ENCODE measurements around the gene FOXP1.
"Not testable (repeated sequence)": the region's sequence is repeated elsewhere in the genome, so short reads cannot be mapped to it uniquely, and the experiment has no call there.

FOXP1 gene

DNA sequence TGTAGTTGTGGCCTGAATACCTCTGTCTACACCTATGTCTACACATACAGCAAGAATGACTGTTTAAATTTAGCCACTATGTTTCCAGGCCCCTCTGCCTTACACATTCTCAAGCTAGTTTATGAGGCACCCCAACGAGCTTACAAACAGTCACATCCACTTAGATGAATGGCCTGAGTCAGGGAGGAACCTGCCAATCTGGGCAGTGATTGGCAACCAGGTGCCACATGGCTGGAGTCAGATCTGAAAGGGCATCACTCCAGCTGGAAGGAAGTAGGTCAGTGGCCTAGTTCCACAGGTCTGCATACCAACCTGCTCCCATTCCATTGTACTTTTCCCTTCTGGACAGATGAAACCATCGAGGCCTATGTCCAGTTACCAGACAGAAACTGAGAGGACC is 136.3 kb downstream of the FOXP1 start:
- intact Hi-C loops (cut with DNase I), result no loop called here
- DNase-seq, result no peak

DNA sequence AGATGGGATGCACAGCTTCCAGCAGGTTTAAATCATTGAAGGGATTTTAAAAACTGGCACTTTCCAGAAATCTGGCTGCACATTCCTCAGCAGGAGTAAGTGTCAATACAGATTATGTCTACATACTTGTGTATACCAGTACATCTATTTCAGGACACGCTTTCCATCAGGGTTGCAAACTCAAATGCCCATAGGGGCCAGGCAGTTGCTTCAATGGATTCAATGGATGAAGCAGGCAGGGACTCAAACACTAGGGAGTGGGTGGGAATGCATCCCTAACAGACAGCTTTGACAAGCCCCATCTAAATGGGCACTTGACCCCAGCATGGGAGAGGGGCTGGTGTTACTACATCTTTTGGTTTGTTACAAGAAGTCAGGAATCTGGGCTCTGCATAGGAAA is 136.8 kb downstream of the FOXP1 start:
- intact Hi-C loops (cut with DNase I), result no loop called here
- DNase-seq, result no peak

DNA sequence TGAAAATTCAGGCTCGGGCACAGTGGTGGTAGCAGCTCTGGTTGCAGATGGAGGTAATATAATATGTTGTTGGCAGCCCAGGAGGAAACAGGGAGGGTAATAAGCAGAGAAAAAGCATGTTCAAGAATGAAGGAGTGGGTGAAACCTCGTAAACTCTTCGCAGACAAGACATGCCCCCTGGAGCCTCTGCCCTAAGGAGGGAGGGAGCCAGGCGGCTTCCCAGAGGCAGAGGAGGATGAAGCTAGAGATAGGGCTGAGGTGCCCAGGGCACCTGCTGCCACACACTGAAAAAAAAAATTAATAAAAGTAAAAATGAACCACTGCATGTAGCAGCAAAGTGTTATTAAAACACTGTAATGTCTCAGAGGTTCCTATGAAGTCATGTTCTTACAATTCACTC is 137.3 kb downstream of the FOXP1 start:
- DNase-seq, result no peak
- intact Hi-C loops (cut with DNase I), result no loop called here

DNA sequence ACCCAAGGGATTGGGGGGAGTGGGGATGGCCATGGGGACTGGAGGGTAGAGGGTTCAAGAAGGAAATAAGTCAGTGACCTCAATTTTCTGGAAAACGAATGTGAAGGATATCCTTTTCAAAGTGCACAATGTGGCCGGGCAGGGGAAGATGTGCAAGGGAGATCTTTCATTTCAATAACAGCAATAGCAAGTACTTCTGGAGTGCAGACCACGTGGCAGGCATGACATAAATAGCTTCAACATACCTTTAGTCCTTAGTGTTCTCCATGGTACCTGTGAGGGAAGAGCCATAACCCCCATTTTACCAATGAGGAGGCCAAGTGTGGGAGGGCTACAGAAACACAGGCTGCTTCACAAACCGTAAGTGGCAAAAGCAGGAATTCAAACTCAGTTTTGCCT is 138.7 kb downstream of the FOXP1 start:
- intact Hi-C loops (cut with DNase I), result no loop called here
- DNase-seq, result no peak

DNA sequence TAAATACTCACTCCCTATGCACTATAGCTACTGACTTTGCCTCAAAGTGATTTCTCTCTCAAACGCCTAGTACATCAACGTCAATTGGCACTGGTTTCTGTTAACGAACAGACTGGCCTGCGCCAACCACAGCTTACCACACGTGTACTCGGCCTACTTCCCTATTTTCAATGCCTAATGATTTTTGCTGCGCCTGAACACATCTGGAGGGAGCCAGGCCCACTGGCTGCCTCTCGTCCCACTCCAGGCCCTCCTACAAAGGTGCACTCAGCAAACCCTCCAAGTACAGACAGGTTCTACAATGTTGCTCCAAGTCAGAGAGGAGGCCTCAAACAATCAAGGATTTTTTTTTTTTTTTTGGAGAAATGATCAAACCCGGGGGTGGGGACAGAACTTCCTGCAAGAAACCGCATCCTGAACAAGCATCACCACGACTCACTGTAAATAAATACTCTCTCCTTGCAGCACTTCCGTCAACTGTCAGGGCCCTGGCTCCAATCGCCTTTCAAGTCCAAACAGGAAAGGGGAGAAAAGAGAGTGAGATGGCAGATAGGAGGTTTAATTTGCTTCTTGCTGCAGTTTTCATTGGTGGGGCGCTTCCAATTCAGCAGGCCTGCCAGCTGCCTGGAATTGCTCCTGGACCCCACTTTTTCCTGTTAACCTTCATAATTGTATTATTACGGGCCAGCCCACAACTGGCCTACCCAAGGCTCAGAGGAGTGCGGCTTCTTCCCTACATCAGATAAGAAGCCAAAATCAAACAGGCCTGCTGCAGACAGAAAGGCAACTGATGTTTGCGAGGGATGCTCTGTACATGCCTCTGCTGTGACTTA is 139.3 kb downstream of the FOXP1 start:
- intact Hi-C loops (cut with DNase I), result no loop called here

DNA sequence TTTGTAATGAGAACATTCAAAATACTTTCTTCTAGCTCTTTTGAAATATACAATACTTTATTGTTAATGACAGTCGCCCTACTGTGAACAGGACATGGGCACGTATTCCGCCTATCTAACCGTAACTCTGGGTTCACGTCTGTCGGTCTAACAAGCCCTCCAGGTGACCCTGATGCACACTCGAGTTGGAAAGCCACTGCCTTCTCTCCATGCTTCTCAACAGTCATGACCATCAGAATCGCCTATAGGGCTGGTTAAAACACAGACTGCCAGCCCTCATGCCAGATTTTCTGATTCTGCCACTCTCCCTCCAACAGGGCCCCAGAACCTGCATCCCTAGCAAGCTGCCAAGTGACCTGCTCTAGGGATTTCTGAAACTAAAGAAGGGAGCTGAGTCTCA is 140.2 kb downstream of the FOXP1 start:
- DNase-seq, result no peak
- intact Hi-C loops (cut with DNase I), result no loop called here

More for the DNA sequence above, 139.3 kb downstream of the FOXP1 start:
- peak in 8 of 42 donors; percentile 12 to 53 (median 36) for DNase-seq

DNA sequence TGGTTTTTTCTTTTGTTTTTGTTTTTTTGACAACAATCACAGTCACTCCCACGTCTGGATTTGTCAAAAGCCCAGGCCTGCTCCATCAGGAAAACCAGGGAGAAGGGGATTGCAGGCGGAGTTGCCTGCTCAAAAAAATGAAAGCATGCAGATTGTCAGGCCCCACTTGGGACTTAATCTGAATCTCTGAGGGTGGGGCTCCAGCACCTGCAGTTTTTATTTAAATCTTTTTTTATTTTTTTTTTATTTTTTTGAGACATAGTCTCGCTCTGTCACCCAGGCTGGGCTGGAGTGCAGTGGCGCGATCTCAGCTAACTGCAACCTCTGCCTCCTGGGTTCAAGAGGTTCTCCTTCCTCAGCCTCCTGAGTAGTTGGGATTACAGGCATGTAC is 140.9 kb downstream of the FOXP1 start:
- intact Hi-C loops (cut with DNase I), result no loop called here
- no peak for DNase-seq

DNA sequence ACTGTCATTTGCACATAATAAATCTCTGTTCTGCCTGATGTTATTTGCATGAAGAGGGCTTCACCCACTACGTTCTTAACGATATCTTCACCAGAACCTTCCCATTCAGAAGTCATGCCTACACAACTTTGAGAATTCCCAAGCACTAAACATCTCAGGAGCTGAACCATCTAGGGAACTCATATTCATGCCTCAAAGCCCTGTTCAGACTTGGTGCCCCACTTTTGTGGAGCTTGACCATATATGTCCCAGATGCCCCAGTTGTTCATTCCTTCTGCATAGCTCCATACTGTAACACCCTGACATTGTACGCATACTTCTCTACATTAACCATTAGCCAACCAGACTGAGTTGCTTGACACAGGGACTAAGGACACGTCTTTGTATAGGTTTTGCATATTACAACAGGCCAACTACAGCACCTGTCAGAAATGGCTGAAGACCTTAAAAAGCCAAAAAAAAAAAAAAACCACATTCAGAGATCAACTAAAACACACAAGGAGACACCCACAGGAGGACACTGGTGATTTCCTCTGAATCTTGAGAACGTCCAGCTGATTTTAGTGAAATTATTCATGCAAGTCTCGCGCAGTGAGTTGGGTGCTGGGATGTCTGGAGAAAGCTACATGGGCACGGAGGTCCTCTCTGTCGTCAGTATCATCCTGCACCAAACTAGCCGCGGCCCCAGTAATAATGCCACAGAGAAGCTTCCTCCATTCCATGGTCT is 141.4 kb downstream of the FOXP1 start:
- no peak for DNase-seq
- intact Hi-C loops (cut with DNase I), result no loop called here

DNA sequence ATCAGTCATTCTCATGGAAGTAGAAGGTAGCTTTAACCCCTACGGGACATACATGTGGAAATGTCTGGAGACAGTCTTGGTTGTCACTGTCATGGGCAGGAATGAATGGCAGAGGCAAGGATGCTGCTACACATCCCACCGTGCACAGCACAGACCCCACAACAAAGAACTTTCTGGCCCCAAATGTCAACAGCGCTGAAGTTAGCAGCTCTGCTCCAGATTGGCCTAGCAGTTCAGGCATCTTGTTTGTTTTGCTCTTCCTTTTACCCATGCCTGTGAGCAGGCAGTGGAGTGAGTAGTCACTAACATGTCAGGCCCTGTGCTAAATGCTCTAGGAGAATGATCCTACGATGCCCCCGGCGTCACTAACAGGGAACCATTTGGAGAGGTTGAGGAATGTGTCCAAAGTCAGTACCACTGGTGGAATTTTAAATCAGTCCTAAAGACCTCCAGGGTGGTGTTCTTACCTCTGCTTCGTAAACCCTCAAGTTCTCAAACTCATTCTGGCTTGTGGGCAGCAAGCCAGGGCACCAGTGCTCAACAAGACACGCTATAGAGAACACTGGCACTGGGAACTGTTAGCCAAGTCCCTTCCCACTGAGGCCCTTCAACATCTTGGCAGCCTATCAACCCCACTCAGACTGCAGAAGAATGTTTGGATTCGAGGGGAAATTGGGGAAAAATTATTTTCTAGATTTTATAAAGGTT is 142.2 kb downstream of the FOXP1 start:
- intact Hi-C loops (cut with DNase I), result no loop called here
- DNase-seq, result peak in 10 of 42 donors; percentile 11 to 52 (median 29)

DNA sequence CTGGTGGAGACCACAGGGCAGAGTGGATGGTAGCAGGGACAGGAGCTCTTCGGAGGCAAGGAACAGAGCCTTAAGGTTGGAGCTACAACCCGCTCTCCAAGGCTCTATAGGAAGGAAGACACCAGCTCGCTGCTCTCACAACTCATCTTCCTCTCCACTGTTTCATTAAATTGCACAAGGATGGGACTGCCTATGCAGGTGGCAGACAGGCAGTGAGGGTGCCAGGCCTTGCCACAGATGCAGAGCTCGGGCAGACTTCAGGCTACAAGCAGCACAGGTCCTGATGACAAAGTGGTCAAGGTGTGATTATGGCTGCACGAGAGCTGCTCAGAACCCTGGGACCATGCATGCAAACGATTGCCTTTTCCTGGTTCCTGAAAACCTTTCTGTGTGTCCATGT is 144.6 kb downstream of the FOXP1 start:
- no peak for DNase-seq
- intact Hi-C loops (cut with DNase I), result no loop called here

DNA sequence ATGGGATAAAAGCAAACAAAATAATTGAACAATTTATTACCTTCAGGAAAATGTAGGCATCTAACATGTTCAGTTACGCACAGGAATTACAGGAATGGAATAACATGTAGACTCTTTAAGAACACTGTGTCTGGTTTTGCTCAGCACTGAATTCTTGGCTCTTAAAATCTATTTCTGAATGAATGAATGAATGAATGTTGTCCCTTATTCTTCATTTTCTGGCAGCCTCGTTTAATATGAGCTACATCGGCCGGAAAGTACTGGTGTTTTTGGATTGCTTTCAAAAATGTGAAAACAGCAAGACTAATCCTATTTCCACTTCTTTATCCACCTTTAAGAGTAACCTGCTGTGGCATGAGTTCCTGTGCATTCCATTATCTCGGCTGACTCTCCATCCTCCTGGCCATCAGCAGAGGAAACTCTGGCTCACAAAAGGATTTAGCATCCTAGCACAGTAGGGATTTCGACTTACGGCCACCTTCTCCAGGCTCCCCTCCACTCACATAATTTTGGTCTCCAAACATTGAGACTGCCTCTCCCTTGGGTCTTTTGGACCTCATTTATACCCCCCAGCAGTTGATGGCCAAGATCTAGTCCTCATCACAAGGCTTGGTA is 145.3 kb downstream of the FOXP1 start:
- intact Hi-C loops (cut with DNase I), result no loop called here
- no peak for DNase-seq

DNA sequence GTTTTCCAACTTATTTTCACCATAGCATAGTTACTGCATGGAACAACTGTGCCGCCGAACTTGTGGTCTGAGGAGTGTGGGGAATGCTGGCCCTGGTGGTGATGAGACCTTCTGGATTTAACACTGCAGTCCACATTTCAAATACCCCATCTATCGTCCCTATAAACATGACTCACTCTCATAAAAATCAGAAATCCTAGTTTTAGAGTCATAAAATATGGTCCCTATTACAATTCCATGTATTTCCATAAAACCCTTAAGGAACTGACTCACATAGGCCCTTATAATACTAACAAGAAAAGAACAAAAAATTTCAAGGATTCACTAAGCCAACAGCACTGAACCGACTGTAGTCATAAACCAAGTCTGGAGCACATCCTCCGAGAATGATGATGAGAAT is 147.2 kb downstream of the FOXP1 start:
- no peak for DNase-seq
- intact Hi-C loops (cut with DNase I), result no loop called here

DNA sequence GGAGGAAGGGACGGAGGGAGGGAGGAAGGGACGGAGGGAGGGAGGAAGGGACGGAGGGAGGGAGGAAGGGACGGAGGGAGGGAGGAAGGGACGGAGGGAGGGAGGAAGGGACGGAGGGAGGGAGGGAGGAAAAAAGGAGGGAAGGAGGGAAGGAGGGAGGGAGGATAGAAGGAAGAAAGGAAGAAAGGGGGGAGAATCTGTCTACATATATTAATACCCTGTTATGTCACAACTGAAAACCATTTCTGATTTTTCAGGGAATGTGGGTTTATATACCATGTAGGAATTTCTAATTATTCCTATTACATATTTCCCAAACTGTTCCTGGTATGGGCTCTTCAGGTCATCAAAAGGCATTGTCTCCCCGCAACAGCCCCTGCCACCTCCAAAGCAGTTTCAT is 147.7 kb downstream of the FOXP1 start:
- intact Hi-C loops (cut with DNase I); DNase-seq: not testable (repeated sequence)

DNA sequence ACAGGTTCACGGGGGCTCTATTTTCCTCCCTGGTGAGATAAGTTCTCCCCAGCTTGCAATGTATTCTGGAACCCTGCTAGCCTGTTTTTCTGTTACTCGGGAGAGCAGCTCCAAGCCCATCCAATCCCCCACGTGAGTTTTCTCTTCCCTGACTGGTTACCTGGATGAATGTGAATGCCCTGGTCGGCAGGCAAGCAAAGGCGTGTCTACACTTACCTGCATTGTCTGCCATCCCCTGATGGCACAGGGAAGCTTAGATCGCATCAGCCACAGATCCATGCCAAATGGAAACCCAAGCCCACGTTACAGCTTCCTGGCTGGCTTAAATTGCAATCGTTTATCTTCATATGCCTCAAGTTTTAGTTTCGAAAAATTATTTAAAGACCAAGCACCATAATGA is 149.9 kb downstream of the FOXP1 start:
- intact Hi-C loops (cut with DNase I), result no loop called here
- no peak for DNase-seq

DNA sequence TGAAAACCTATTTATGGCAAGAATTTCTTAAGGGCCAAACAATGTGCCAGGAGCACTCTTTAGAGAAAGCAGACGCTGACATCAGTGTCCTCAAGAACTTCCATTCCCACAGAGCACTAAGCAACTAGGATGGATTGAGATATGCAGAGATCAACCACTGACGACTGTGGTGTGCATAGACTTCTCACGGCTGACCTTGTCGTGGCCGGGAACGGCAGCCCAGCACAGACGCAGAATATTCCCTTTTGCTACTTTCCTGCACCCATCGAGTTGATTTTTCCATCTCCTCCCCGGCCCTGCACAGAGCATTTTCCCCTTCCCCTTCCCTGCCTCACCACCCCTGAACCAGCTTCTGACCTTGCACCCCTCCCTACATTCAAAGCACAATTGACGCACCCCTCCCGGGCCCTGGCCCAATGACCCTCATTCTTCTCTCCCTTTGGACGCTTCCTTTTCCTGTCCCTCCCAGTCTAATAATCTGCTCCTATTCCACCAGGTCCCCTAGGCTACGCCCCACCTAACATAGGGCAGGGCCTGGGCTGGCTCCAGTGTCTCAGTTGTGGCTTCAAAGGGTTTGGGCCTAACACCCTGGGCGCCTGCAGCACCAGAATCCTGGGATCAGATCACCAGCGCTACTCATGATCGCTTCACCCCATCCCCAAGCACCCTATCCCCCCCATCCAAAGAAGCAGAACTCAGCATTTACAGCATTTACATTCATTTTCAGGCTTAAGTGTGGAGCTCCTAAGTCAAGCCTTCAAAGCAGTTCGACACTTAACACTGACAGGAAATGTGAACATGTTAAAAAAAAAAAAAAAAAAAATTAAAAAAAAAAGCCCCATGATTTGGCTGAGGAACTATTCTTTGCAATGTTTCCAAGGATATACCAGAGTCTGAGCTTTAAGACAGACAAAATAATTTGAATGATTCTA is 151.2 kb downstream of the FOXP1 start:
- DNase-seq, result no peak
- intact Hi-C loops (cut with DNase I), result no loop called here

DNA sequence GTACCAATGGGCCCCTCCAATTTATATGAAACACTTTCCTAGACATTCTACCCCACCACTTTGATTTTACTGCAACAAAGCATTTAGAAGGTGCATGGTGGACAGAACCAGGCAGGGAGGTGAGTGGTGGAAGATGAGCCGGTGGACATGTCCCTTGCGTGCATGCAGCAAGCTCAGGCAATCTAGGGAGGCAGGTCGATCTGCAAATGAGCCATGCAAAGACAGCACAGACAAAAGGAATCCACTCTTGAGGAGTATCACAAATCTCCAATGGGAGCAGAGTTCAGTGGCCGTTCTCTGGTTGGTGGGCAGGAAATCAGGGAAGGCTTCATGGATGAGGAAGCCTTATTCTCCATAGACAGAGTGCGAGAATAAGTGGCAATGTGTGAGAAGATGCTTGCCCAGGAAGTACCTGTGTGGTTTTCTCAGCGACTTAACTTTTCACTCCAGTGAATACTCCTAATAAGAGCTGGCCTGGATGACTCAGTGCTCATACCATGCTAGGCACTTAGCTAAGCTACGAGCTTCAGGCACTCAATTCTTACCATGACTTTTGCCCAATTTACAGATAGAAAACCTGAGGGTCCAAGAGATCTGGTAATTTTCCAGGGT is 152.5 kb downstream of the FOXP1 start:
- no peak for DNase-seq
- intact Hi-C loops (cut with DNase I), result no loop called here

DNA sequence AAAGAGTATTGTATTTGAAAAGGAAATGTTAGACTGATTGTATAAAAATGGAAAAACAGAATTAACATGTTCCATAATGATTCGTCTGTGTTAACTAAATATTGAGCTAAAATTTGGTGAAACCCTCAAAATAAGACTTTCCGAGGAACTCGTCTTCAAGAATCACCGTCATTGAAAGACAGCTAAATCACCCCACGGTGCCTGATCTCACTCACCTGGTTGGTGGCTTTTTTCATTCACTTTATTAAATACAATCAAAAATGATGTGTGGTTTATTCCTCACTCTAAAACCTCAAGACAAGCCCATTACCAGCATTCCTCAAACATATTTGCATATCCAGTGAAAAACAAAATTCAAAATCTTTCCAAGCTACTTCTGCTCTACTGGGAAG is 153.9 kb downstream of the FOXP1 start:
- intact Hi-C loops (cut with DNase I), result no loop called here
- DNase-seq, result peak in 1 of 42 donors; percentile 39

All from head of caudate nucleus (tissue), 42 donors.